ENCODE measurements around the gene DPP6.
"Not testable (repeated sequence)": the region's sequence is repeated elsewhere in the genome, so short reads cannot be mapped to it uniquely, and the experiment has no call there.

DNA sequence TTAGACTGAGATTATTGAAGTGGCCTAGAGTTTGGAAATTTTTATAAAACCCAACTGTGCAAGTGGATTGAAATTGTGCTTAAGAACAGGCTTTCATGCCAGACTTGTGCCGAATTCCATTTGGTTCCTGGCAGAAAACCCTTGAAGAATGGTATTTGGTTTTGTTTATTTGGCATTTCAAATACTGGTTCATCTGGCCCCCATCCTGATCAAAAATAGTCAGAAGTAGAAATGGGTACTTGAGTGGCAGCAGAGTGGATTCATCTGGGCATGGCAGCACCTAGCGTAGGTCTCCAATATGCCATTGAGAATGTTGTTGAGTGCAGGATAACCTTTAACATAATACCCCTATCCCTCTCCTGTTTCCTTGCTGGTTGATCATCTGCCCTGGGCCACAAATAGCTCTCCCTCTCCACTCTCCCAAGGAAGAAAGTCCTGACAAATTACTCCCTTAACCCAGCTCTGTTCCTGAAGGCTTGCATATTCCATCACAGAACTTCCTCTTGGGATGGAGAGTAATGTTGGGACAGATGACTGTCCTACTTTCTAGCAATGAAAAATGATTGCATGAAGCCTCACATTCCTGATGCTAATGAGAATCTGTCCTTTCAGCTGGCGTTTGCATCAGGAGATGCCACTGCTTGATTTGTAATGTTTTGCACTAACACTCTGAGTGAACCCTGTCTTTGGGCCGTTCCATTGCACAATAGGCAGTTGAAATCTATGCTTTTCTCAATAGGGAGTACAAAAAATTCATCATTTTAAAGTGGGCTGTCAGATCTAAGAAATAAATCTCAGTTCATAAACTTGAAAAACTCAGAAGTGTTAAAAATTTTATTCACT lies 41.3 kb upstream of the DPP6 start:
- TF ChIP-seq RFX5 (IDR thresholded peaks at IDR 0.05; ENCODE audit: borderline replicate concordance, low read depth, low read length); POLR2A (IDR thresholded peaks at IDR 0.05; ENCODE audit: control extremely low read depth in 1 of 2, low read depth in 2 of 2, low read length in 2 of 2); HDAC2 (IDR thresholded peaks at IDR 0.05; ENCODE audit: borderline replicate concordance in 1 of 2, low read depth in 2 of 2, low read length in 2 of 2); JUN (IDR thresholded peaks at IDR 0.05; ENCODE audit: low read depth, low read length); SP1 (IDR thresholded peaks at IDR 0.05; ENCODE audit: low read depth, low read length); YY1 (IDR thresholded peaks at IDR 0.05; ENCODE audit: low read depth, low read length); MAFK (IDR thresholded peaks at IDR 0.05; ENCODE audit: low read depth, low read length); RXRA (IDR thresholded peaks at IDR 0.05; ENCODE audit: insufficient read depth, low read depth, low read length): not testable (repeated sequence)
- TF ChIP-seq, protein P1, sequence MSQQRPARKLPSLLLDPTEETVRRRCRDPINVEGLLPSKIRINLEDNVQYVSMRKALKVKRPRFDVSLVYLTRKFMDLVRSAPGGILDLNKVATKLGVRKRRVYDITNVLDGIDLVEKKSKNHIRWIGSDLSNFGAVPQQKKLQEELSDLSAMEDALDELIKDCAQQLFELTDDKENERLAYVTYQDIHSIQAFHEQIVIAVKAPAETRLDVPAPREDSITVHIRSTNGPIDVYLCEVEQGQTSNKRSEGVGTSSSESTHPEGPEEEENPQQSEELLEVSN (IDR thresholded peaks at IDR 0.05) = not testable (repeated sequence)
- TF ChIP-seq, protein P2, sequence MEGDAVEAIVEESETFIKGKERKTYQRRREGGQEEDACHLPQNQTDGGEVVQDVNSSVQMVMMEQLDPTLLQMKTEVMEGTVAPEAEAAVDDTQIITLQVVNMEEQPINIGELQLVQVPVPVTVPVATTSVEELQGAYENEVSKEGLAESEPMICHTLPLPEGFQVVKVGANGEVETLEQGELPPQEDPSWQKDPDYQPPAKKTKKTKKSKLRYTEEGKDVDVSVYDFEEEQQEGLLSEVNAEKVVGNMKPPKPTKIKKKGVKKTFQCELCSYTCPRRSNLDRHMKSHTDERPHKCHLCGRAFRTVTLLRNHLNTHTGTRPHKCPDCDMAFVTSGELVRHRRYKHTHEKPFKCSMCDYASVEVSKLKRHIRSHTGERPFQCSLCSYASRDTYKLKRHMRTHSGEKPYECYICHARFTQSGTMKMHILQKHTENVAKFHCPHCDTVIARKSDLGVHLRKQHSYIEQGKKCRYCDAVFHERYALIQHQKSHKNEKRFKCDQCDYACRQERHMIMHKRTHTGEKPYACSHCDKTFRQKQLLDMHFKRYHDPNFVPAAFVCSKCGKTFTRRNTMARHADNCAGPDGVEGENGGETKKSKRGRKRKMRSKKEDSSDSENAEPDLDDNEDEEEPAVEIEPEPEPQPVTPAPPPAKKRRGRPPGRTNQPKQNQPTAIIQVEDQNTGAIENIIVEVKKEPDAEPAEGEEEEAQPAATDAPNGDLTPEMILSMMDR (IDR thresholded peaks at IDR 0.05; ENCODE audit: control extremely low read depth in 1 of 3, insufficient read depth in 1 of 3, low read depth in 1 of 3, low read length in 3 of 3) = not testable (repeated sequence)
